ENCODE measurements around the gene NFASC. TPM values are rescaled to one million over a fixed set of nuclear protein-coding genes. Genes with fewer than 3 reads are reported as not detected.
A peak's percentile ranks its signal among the peaks of the same experiment; 100 is the strongest.

The NFASC gene
- total and polyA plus RNA-seq, 9 of the 15 experiments (the other 6 are each of a cell fraction or from before 2014, with no cell fraction given) = 0.03 to 0.16 (median 0.06) TPM; not detected in 6

- CTCF ChIA-PET (ENCODE audit: low intra/inter-chr PET ratio) = interaction anchor here (1.3 kb wide), 1 partner anchor 83 kb away, joined by 3 read pairs; no protein-coding TSS in a partner anchor
- peaks cover 63 to 94% of the 10 kb centered on the region in 2 experiments for H3K27me3 ChIP-seq (ENCODE audit: control insufficient read depth in 2 of 2, insufficient read depth in 2 of 2, low read length in 2 of 2)
- H3K4me2 ChIP-seq (ENCODE audit: insufficient read depth, low read length) = no peak overlapping the region
- no peak overlapping the region for H3K9ac ChIP-seq (ENCODE audit: insufficient read depth in 1 of 2, low read depth in 2 of 2, low read length in 2 of 2)
- no peaks in the 10 kb centered on the region for H3K79me2 ChIP-seq (ENCODE audit: control insufficient read depth, insufficient read depth, low read length)
- H4K20me1 ChIP-seq (replicated peaks; ENCODE audit: control insufficient read depth, insufficient read depth, low read length) = peaks cover 14% of the 10 kb centered on the region; the same call in 1 of the 2 replicates
- no peak overlapping the region for H3K27ac ChIP-seq (ENCODE audit: extremely low read depth, low read depth, low read length)
- intact Hi-C loops (cut with micrococcal nuclease) = loop anchor here (5.0 kb wide), 1 partner anchor 349 kb away; no protein-coding TSS in a partner anchor
- no peak overlapping the region for H2AFZ ChIP-seq (ENCODE audit: low read depth, low read length)
- DNase-seq (ENCODE audit: extremely low read depth in 1 of 4, low spot score in 3 of 4) (no peak), FAIRE-seq (no peak), ATAC-seq (no peak)
- POLR2A ChIA-PET = interaction anchor here (0.5 kb wide), 1 partner anchor 133 kb away, joined by 3 read pairs; no protein-coding TSS in a partner anchor
- no peaks in the 10 kb centered on the region for H3K9me1 ChIP-seq (ENCODE audit: control insufficient read depth, insufficient read depth, low read length)
- no TSS peak for BruUV-seq (replicated peaks)
- 1% methylated on average over 14 of the region's 14 CpGs for WGBS (ENCODE audit: insufficient coverage, low coverage, missing lambda C conversion rate)
- H3K36me3 ChIP-seq (ENCODE audit: control insufficient read depth, insufficient read depth, low read length) = no peaks in the 10 kb centered on the region
- H3K4me1 ChIP-seq (replicated peaks in 1 of 2; ENCODE audit: control insufficient read depth in 2 of 2, insufficient read depth in 2 of 2, low read length in 2 of 2) = peaks cover 2 to 4% of the 10 kb centered on the region in 2 experiments; a peak in 2 of 5 replicates
- no peaks in the 10 kb centered on the region for H3K9me3 ChIP-seq (replicated peaks; ENCODE audit: control insufficient read depth, insufficient read depth, low read depth, low read length)
- TF ChIP-seq SRSF3 (IDR thresholded peaks at IDR 0.05; ENCODE audit: insufficient read depth, low read length) (no peak), REST (IDR thresholded peaks at IDR 0.05; ENCODE audit: borderline replicate concordance) (peak; percentile 39), REST (CRISPR knock-in tag; IDR thresholded peaks at IDR 0.05; ENCODE audit: low read depth) (no peak), POLR2B (IDR thresholded peaks at IDR 0.05; ENCODE audit: low read depth, partially characterized antibody) (no peak)
- H3K4me3 ChIP-seq = no peak overlapping the region
- in situ Hi-C loops (cut with MboI) = loop anchor here (5.0 kb wide), 2 partner anchors 84 to 279 kb away; no protein-coding TSS in a partner anchor
Observed at GRCh38 chr1:204978782-204979181, 108.1 kb downstream of the NFASC start.

Measured in K562 (cell line).